ENCODE measurements around the gene RAB7B.

GRCh38 chr1:205938682-205939081, 64.5 kb downstream of the RAB7B start:
- no peak for TF ChIP-seq CTCF (conservative IDR thresholded peaks at IDR 0.05; ENCODE audit: low read length)
- no peak for TF ChIP-seq EZH2phosphoT487 (IDR thresholded peaks at IDR 0.05; ENCODE audit: borderline replicate concordance, low read depth, low read length)
